Tibial nerve (tissue), 4 donors: ENCODE data around the gene SNED1. TPM values are rescaled to one million over a fixed set of nuclear protein-coding genes. Genes with fewer than 3 reads are reported as not detected.

Source experiments
- DNase-seq, 2 donors: peaks; one replicate each; pipeline ENCODE4 v3.0.0-alpha.2; 2019; ENCODE audit warnings: low spot score in 2 of 2
- H3K27ac ChIP-seq, 4 donors: fragments of 200-600 bp; sonication (generic) in 3 of 4; one replicate each; pipeline ENCODE4 v1.5.1; 2017 to 2019; ENCODE audit warnings: mild to moderate bottlenecking in 1 of 4
- H3K27me3 ChIP-seq, 2 donors: fragments of 200-600 bp; sonication (generic) in 1 of 2; one replicate each; pipeline versions ENCODE4 v1.5.1 to v1.6.0; 2017 to 2019
- H3K36me3 ChIP-seq, 3 donors: fragments of 200-600 bp; sonication (generic); one replicate each; pipeline ENCODE4 v1.5.1; 2018 to 2019
- H3K4me1 ChIP-seq, 4 donors: fragments of 200-600 bp; sonication (generic) in 3 of 4; one replicate each; pipeline ENCODE4 v1.5.1; 2017 to 2019
- H3K4me3 ChIP-seq, 4 donors: fragments of 200-600 bp; sonication (generic) in 3 of 4; one replicate each; pipeline ENCODE4 v1.5.1; 2017 to 2019; ENCODE audit warnings: mild to moderate bottlenecking in 1 of 4, moderate library complexity in 1 of 4
- H3K9me3 ChIP-seq, 4 donors: fragments of 200-600 bp; sonication (generic) in 3 of 4; one replicate each; pipeline ENCODE4 v1.5.1; 2017 to 2019
- CTCF ChIP-seq, 5 experiments: fragments of 200-600 bp in 3 of 5; fragments of 450-650 bp in 2 of 5; sonication (generic) in 3 of 5; IDR thresholded peaks; one replicate each; pipeline ENCODE4 v1.5.1; 2016 to 2019; ENCODE audit warnings: antibody characterized with exemption in 5 of 5, mild to moderate bottlenecking in 3 of 5, moderate library complexity in 2 of 5
- EP300 ChIP-seq, 2 donors: sonication (generic); formaldehyde crosslinking; IDR thresholded peaks; one replicate each; pipeline ENCODE4 v1.6.1; 2017; ENCODE audit warnings: antibody characterized with exemption in 2 of 2, mild to moderate bottlenecking in 1 of 2
- POLR2A ChIP-seq, 2 donors: fragments of 450-650 bp; IDR thresholded peaks; one replicate each; pipeline ENCODE4 v1.6.1; 2017; ENCODE audit warnings: antibody characterized with exemption in 2 of 2, mild to moderate bottlenecking in 2 of 2, moderate library complexity in 2 of 2
- WGBS, 2 donors: methylation state at CpG; one replicate each; pipeline ENCODE4 v1.1.5; 2018; 5-methylcytosine and 5-hydroxymethylcytosine counted together
- total RNA-seq, 4 donors: library from RNA; depleted of rRNA; stranded (reverse); fragments of >200 nt; gene quantifications; one replicate each; pipeline ENCODE4 v1.1.0, GENCODE V29; 2016

The SNED1 gene
- total RNA-seq, 4 donors from 2014 or later = 116 to 226 (median 141) TPM

GRCh38 chr2:240997141-240997855 is 1.1 kb upstream of the SNED1 start:
- DNase-seq = peak; percentile 66 to 68
- peak overlapping the region; percentile 79 to 94 (median 81) for H3K27ac ChIP-seq
- H3K9me3 ChIP-seq = no peaks in the 10 kb centered on the region

GRCh38 chr2:240998706-240998994 is 232 bp downstream of the SNED1 start:
- peaks cover 0 to 8% (median 0%) of the 10 kb centered on the region in 4 donors for H3K9me3 ChIP-seq
- H3K27ac ChIP-seq = peak overlapping the region in 3 of 4 donors; percentile 61 to 94 (median 65)
- peak overlapping the region in 3 of 4 donors; percentile 36 to 76 (median 63) for H3K4me3 ChIP-seq
- no peaks in the 10 kb centered on the region for H3K27me3 ChIP-seq
- TF ChIP-seq POLR2A (IDR thresholded peaks at IDR 0.05) (no peak), EP300 (IDR thresholded peaks at IDR 0.05) (no peak), CTCF (IDR thresholded peaks at IDR 0.05) (no peak)
- no peak for DNase-seq
- H3K36me3 ChIP-seq = peaks cover 0 to 37% (median 0%) of the 10 kb centered on the region in 3 donors
- H3K4me1 ChIP-seq = peaks cover 0 to 73% (median 29%) of the 10 kb centered on the region in 4 donors
- 0 to 2% methylated on average over 2 to 39 of the region's 51 CpGs for WGBS, 2 donors

More at GRCh38 chr2:240997141-240997855, 1.1 kb upstream of the SNED1 start:
- Histone ChIP-seq H3K4me3 (peak overlapping the region; percentile 47 to 76 (median 56)), H3K27me3 (no peaks in the 10 kb centered on the region), H3K36me3 (peaks cover 0 to 24% (median 0%) of the 10 kb centered on the region in 3 donors), H3K4me1 (peaks cover 0 to 84% (median 31%) of the 10 kb centered on the region in 4 donors)
- TF ChIP-seq POLR2A (IDR thresholded peaks at IDR 0.05) (no peak), EP300 (IDR thresholded peaks at IDR 0.05) (peak; percentile 21 to 71)
- 52 to 76% methylated on average over 16 of the region's 16 CpGs for WGBS, 2 donors

GRCh38 chr2:240998995-240999791 is 775 bp downstream of the SNED1 start:
- WGBS, 2 donors = 2 to 7% methylated on average over 43 to 57 of the region's 71 CpGs
- Histone ChIP-seq H3K36me3 (peaks cover 0 to 43% (median 0%) of the 10 kb centered on the region in 3 donors), H3K9me3 (peaks cover 0 to 13% (median 4%) of the 10 kb centered on the region in 4 donors), H3K4me1 (peaks cover 0 to 68% (median 29%) of the 10 kb centered on the region in 4 donors), H3K27me3 (no peaks in the 10 kb centered on the region), H3K27ac (peak overlapping the region; percentile 38 to 94 (median 63)), H3K4me3 (peak overlapping the region; percentile 42 to 76 (median 58))
- TF ChIP-seq CTCF (IDR thresholded peaks at IDR 0.05) (no peak), POLR2A (IDR thresholded peaks at IDR 0.05) (no peak), EP300 (IDR thresholded peaks at IDR 0.05) (no peak)
- peak; percentile 8 to 12 for DNase-seq

GRCh38 chr2:240999873-241000541 is 1.6 kb downstream of the SNED1 start:
- peak overlapping the region; percentile 28 to 76 (median 52) for H3K4me3 ChIP-seq
- peak; percentile 4 to 11 for DNase-seq
- no peak for TF ChIP-seq EP300 (IDR thresholded peaks at IDR 0.05)
- no peak for TF ChIP-seq CTCF (IDR thresholded peaks at IDR 0.05)
- no peak for TF ChIP-seq POLR2A (IDR thresholded peaks at IDR 0.05)
- H3K27me3 ChIP-seq = no peaks in the 10 kb centered on the region
- peak overlapping the region in 1 of 4 donors; percentile 94 for H3K27ac ChIP-seq
- peaks cover 0 to 21% (median 8%) of the 10 kb centered on the region in 4 donors for H3K9me3 ChIP-seq
- peaks cover 0 to 51% (median 0%) of the 10 kb centered on the region in 3 donors for H3K36me3 ChIP-seq
- peaks cover 0 to 60% (median 26%) of the 10 kb centered on the region in 4 donors for H3K4me1 ChIP-seq
- WGBS, 2 donors = 80 to 89% methylated on average over 18 to 19 of the region's 19 CpGs

- no peak for TF ChIP-seq CTCF (IDR thresholded peaks at IDR 0.05)
- TF ChIP-seq POLR2A (IDR thresholded peaks at IDR 0.05) = no peak
- no peak for TF ChIP-seq EP300 (IDR thresholded peaks at IDR 0.05)
- H3K27ac ChIP-seq = peak overlapping the region in 1 of 4 donors; percentile 7
- H3K4me1 ChIP-seq = peaks cover 0 to 51% (median 19%) of the 10 kb centered on the region in 4 donors
- H3K9me3 ChIP-seq = peaks cover 0 to 30% (median 12%) of the 10 kb centered on the region in 4 donors
- DNase-seq = peak; percentile 3 to 5
- no peaks in the 10 kb centered on the region for H3K27me3 ChIP-seq
- WGBS, 2 donors = 70 to 85% methylated on average over 8 to 9 of the region's 9 CpGs
- peaks cover 0 to 60% (median 0%) of the 10 kb centered on the region in 3 donors for H3K36me3 ChIP-seq
- H3K4me3 ChIP-seq = peak overlapping the region in 1 of 4 donors; percentile 76
These were observed 2.5 kb downstream of the SNED1 start for GRCh38 chr2:241000831-241001321.
